ENCODE measurements around the gene EXOC3L1.

Gene EXOC3L1

DNA sequence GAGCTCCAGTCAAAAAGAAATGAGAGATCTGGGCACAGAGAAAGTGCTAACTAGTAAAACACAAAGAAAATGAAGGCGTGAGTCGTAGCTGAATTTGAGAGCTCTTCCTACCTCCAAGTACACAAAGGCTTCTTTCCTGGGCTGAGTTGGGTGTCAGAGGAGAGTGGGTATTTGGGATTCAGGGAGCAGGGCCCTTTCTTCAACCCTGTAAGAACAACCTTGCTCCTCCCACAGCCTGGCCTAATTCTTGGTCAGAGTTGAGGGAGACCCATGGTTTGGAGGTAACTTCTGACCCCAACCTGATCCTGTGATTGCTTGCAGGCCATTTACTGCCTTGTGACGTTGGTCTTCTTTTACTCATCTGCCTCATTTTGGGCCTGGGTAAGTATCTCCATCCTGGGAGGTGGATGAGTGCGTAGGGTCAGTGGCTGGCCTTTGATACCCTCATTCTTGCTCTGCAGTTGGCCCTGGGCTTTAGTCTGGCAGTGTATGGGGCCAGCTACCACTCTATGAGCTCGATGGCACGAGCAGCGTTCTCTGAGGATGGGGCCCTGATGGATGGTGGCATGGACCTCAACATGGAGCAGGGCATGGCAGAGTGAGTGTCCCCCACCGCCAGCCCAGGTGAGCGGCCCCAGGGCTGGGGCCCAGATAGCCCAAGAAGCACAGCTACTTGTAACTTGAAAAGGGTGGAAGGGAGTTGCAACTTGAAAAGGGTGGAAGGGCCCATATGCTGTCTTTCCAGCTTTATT, 38.3 kb upstream of the EXOC3L1 start:
- TF ChIP-seq GATA3 (IDR thresholded peaks at IDR 0.05; ENCODE audit: low read depth, low read length): no peak

DNA sequence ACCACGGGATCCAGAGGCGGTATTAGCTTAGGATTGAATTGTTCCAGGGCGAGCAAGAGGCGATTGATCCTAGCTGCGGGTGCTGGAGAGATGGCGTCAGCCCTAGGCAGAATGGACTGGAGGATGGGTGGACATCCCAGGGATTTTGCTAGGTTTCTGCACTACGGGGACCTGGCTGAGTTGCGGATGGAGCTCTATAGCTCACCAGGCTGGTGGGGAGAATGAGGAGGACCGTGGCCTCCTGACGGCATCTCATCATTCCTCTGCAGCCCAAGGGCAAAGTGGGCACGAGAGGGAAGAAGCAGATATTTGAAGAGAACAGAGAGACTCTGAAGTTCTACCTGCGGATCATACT, 37.6 kb upstream of the EXOC3L1 start:
- TF ChIP-seq GATA2 (IDR thresholded peaks at IDR 0.05; ENCODE audit: low read depth, low read length): no peak
- TF ChIP-seq GATA3 (IDR thresholded peaks at IDR 0.05; ENCODE audit: low read depth, low read length): no peak

DNA sequence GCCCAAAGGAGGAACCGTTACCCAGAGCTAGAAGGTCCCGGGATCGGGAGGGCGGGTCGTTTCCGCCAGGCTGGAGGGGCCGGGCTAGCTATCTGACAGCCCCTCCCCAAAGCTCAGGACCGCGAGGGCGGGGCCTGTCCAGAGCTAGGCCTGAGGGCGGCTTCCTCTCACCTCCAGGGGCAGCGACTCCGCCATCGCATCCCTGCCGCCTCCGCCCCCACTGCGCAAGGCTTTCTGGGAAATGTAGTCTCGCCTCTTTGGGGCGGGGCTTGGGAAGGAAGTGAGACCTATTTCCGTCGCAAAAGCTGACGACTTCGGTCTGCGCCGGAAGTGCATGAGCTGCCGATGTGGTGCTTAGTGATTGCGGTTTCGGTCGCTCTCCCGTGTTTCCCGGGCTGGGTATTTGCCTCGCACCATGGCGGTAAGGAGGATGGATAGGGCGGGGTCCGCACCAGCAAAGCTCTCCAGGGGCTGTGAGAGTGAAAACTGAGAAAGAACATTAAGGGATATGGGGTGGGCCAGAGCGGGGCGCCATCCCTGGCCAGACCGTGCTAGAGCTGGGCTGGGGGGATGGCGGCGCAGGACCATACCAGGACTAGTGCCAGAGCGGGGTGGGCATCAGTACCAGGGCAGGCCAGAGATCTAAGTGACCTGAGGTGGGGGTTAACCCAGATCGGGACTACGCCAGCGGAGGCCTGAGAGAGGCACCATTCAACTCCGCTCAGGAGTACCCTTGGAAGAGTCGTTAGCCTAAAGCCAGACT, 37.0 kb upstream of the EXOC3L1 start, which contains the start of gene TMEM208:
Gene TMEM208 (plus strand): TSS at position 327 of the 763 bp plus-strand sequence. CDS start 89 bp downstream, at position 416.
- TF ChIP-seq GATA3 (IDR thresholded peaks at IDR 0.05; ENCODE audit: low read depth, low read length) (no peak), GATA2 (IDR thresholded peaks at IDR 0.05; ENCODE audit: low read depth, low read length) (no peak)

DNA sequence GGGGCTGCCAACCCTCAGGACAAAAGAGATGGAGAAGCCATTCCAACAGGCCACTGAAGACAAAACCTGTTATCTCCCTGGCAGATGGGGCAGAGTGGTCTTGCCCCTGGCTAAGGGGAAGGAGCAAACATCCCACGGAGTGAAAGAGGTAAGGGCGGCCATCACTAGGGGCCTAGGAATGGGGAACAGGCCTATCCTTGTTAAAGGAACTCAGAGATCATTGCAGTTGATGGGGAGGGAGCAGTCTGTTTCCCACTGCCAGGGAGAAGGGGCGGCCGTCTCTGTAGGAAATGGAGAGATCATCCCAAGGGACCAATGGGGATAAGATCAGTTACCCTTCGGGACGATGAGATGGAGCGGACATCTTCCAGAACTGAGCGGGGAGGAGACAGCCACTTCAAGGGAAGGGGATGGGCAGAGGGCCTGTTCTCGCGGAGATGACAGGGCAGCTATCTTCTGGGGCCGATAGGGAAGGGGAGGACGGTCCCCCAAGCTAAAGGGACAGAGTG, 36.4 kb upstream of the EXOC3L1 start:
- TF ChIP-seq GATA3 (IDR thresholded peaks at IDR 0.05; ENCODE audit: low read depth, low read length): no peak
- no peak for TF ChIP-seq GATA2 (IDR thresholded peaks at IDR 0.05; ENCODE audit: low read depth, low read length)

DNA sequence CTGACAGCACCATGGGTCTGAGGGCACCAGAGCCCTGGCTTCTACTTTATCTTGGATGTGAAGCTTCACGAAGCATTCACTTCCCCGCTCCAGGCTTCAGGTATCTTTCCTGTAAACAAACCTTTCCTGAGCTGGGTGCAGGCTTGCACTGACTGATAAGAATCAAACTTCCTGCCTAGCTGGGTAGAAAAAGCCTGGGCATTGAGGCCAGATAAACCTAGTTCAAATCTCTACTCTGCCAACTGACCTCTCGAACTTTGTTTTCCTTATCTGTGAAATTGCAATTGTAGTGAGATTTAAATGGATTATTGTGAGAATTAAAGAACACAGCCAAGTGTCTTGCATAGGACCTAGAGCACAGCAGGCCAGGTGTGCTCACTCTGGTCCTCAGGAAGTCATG, 34.1 kb upstream of the EXOC3L1 start:
- no peak for TF ChIP-seq GATA2 (IDR thresholded peaks at IDR 0.05; ENCODE audit: low read depth, low read length)
- TF ChIP-seq GATA3 (IDR thresholded peaks at IDR 0.05; ENCODE audit: low read depth, low read length): no peak

DNA sequence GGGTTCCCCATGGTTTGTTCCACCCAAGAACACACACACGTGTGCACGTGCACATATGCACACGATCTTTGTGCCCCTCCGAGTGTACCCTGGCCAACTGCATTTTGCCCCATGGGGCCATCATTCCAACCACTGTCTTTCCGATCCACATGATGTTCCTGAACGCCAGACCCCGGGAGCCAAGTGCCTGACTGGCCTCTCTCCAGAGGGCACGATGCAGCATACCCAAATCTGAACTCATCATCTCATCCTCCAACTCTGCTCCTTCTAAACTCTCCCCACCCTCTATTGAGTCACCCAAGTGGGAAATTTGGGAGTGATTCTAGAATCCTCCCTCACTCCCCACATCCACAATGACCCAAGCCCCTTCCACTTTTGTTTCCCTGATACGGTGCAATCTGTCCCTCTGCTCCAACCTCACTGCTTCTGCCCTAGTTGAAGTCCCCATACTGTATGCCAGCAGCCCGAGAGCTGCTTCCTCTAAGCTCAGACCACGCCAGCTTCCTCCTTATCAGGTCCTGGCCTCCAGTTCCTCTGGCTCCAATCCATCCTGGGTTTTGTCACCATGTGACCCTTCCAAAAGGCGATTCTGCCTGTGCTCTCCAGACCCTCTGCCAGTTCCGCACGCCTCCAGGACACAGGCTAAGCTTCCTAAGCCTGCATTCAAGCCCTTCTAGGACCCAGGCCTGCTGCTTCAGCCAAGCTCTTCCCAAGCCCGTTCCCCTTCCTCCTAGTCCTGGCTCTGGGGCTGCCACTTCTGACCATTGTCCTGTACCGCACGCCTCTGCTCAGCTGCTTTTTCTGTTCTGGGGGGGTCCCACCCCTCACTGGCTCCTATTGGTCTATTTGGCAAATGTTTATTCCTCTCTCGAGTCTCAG, 26.9 kb upstream of the EXOC3L1 start:
- TF ChIP-seq GATA2 (IDR thresholded peaks at IDR 0.05; ENCODE audit: low read depth, low read length): no peak
- TF ChIP-seq GATA3 (IDR thresholded peaks at IDR 0.05; ENCODE audit: low read depth, low read length): no peak

DNA sequence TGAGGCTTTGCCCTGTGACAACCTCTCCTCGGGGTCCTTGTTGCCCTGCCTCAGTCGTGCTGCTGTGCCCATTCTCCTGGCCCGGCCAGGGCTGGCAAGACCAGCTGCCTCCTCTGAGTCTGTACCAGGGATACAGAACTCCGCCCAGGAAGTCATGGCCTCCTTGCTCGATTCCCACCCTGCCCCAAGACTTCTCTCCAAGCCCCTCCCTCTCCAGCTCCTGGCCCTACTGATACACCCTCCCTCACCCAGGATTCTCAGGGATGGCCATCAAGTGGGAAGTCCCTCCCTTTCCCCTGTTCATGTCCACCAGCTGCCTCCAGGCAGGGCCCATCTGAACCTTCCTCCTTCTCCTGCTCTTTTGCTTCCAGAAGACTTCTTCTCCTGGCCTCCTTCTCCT, 25.8 kb upstream of the EXOC3L1 start:
- no peak for TF ChIP-seq GATA2 (IDR thresholded peaks at IDR 0.05; ENCODE audit: low read depth, low read length)
- TF ChIP-seq GATA3 (IDR thresholded peaks at IDR 0.05; ENCODE audit: low read depth, low read length): no peak

DNA sequence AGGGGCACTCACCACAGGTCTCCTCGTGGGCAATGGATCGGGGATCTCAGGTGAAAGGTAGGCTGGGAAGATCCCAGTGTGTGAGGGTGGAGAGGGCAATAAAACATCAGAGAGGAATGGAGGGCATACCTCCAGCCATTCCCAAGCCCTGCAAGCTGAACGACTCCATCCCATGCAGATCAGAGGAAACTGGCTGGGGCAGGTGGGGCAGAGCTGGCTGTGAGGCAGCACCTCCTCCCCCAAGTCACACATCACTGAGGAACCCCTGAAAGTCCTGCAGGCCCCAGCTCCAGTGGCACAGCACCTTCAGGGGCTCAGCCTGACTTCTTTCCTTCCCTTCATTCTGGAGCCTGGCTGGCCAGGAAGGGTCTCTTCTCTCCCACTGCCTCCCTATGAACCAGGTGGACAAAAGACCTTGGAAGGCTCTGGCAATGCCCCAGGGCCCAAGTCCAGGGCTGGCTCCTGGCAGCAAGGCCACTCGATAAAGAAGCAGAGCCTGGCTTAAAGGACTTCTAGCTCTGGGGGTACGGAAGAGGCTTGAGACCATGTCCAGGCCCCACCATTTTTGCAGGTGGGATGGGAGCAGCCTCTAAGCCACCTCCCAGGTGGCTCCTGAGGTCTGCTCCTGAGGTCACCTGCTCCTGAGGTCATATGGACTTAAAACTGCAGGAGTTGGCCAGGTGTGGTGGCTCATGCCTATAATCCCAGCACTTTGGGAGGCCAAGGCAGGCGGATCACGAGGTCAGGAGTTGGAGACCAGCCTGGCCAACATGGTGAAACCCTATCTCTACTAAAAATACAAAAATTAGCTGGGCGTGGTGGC, 23.5 kb upstream of the EXOC3L1 start:
- TF ChIP-seq GATA3 (IDR thresholded peaks at IDR 0.05; ENCODE audit: low read depth, low read length): no peak
- TF ChIP-seq GATA2 (IDR thresholded peaks at IDR 0.05; ENCODE audit: low read depth, low read length): no peak

DNA sequence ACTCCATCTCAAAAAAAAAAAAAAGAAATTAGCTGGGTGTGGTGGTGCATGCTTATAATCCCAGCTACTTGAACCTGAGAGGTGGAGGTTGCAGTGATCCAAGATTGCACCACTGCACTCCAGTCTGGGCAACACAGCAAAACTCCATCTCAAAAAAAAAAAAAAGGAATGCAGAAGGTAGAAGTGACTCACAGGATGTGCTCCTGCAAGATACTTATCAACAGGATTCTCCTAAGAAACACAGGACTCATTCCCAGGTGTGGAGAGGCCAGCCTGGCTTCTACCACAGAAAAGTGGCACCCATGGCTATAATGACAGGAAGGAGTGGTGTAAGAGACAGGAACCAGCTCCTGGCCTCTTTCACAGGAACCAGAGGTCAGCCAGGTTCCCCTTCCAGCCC, 22.8 kb upstream of the EXOC3L1 start:
- TF ChIP-seq GATA3 (IDR thresholded peaks at IDR 0.05; ENCODE audit: low read depth, low read length) (no peak), GATA2 (IDR thresholded peaks at IDR 0.05; ENCODE audit: low read depth, low read length) (no peak)

DNA sequence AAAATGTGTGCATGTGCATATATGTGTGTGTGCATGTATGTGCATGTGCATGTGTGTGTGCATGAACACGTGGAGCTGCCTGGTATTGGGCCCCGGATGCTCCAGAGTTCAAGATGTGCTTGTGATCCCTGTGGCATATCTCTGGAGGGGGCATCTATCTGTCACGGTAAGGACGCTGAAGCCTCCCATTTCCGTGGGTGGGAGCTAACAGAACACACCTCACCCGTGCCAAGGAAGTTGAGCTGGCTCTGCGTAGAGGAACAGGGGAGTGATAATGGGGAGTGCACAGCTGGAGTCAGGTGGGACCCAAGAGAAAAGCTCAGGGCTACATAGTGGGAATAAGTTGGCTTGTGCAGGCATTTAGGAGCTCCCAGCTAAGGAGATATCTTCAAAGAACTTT, 21.7 kb upstream of the EXOC3L1 start:
- TF ChIP-seq GATA2 (IDR thresholded peaks at IDR 0.05; ENCODE audit: low read depth, low read length) (no peak), GATA3 (IDR thresholded peaks at IDR 0.05; ENCODE audit: low read depth, low read length) (no peak)

DNA sequence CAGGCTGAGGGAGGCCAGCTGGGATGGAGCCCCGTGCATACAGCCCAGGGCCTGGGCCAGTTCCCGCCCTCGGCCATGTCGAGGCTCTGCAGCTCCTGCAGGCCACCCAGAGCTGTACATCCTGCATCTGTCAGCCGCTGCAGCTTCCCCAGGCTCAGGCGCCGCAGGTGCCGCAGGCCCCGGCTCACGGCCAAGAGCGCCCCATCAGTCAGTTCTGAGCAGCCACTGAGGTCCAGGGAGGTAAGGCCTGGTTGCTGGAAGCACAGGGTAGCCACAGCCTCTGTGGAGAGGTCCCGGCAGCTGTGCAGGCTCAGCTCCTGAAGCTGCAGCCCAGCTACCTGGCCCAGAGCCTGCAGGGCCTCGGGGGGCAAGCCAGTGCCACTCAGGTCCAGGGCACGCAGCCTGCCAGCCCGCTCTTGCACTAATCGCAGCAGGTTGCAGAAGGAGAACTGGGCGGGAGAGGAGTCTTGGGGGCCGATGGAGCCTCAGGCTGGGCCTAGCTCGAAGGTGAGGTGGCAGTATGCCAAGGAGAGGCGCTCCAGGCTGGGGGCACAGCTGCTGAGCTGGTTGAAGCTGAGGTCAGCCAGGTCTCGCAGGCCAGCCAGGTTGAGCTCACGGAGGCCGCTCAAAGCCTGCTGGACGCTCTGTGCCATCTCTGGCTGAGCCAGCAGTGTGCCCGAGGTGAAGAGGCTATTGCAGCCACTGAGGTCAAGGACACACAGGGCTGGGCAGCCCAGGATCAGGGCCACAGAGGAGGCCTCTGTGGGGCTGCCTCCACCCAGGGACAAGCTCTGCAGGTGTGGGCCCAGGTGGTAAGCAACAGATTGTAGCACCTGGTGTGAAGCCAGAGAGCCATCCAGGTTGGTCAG, 20.4 kb upstream of the EXOC3L1 start:
- TF ChIP-seq GATA3 (IDR thresholded peaks at IDR 0.05; ENCODE audit: low read depth, low read length) (no peak), GATA2 (IDR thresholded peaks at IDR 0.05; ENCODE audit: low read depth, low read length) (no peak)

DNA sequence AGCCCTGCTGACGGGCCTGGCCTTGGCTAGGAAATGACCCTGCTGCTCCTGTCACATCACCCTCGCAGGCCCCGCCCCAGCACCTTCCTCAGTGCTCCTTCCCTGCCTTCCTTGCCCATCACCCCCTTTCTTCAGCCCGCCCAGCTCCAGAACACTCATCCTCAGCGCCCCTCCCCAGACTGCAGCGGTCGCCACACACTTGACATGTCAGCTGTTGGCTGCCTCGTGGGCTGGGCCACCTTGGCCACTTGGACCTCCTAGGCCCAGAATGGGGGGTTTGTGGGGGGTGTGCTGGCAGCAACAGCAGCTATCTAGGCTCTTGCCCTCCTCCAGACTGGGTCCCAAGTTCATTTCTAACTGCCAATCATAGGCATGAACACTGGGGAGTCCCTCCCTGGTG, 19.6 kb upstream of the EXOC3L1 start:
- no peak for TF ChIP-seq GATA2 (IDR thresholded peaks at IDR 0.05; ENCODE audit: low read depth, low read length)
- TF ChIP-seq GATA3 (IDR thresholded peaks at IDR 0.05; ENCODE audit: low read depth, low read length): no peak
